GM10266 (cell line): ENCODE data around the gene AMZ1.

ENCODE experiments used
- DNase-seq: peaks from one replicate; pipeline ENCODE4 v3.0.0; 2012; ENCODE audit errors: extremely low spot score
- TF ChIP-seq, protein P1 (sequence below): IDR thresholded peaks from 2 replicates; pipeline ENCODE4 v1.5.1; 2012; ENCODE audit warnings: mild to moderate bottlenecking, low read depth; ENCODE audit not compliant: control insufficient read depth, insufficient read depth; ENCODE audit errors: missing control alignments

Gene AMZ1

DNA sequence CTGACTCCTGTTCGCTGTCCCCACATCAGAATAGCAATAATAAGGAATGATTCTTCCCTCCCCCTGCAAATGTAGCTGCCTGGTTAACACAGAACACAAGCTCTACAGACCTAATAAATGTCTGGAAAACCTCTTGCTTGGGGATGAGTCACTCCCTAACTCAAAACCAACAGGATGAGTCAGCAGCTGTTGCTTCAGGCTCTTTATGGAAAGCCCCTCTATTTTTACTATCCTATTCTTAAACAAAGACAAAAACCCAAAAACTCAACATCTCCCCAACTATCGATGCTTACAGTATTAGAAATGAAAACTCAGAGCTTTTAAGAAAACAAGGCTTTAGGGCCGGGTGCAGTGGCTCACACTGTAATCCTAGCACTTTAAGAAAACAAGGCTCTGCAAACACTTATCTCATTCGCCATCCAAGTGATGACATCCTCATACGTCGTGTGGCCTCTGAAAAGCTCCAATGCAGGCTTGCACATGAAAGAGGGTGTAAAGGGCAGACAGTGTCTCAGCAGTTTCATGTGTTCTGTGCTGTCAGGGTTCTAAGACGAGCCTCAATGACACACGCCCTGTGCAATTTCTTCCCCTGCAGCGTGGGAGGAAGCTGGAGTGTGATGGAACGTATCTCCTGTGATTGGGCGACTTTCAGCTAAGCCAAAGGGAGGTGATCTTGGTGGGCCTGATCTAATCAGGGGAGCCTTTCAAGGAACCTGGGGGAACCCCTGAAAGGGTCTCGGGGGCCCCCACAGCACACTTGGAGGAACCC is 70.1 kb downstream of the AMZ1 start:
- TF ChIP-seq, protein P1, sequence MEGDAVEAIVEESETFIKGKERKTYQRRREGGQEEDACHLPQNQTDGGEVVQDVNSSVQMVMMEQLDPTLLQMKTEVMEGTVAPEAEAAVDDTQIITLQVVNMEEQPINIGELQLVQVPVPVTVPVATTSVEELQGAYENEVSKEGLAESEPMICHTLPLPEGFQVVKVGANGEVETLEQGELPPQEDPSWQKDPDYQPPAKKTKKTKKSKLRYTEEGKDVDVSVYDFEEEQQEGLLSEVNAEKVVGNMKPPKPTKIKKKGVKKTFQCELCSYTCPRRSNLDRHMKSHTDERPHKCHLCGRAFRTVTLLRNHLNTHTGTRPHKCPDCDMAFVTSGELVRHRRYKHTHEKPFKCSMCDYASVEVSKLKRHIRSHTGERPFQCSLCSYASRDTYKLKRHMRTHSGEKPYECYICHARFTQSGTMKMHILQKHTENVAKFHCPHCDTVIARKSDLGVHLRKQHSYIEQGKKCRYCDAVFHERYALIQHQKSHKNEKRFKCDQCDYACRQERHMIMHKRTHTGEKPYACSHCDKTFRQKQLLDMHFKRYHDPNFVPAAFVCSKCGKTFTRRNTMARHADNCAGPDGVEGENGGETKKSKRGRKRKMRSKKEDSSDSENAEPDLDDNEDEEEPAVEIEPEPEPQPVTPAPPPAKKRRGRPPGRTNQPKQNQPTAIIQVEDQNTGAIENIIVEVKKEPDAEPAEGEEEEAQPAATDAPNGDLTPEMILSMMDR: no peak
- peak; percentile 73 for DNase-seq

DNA sequence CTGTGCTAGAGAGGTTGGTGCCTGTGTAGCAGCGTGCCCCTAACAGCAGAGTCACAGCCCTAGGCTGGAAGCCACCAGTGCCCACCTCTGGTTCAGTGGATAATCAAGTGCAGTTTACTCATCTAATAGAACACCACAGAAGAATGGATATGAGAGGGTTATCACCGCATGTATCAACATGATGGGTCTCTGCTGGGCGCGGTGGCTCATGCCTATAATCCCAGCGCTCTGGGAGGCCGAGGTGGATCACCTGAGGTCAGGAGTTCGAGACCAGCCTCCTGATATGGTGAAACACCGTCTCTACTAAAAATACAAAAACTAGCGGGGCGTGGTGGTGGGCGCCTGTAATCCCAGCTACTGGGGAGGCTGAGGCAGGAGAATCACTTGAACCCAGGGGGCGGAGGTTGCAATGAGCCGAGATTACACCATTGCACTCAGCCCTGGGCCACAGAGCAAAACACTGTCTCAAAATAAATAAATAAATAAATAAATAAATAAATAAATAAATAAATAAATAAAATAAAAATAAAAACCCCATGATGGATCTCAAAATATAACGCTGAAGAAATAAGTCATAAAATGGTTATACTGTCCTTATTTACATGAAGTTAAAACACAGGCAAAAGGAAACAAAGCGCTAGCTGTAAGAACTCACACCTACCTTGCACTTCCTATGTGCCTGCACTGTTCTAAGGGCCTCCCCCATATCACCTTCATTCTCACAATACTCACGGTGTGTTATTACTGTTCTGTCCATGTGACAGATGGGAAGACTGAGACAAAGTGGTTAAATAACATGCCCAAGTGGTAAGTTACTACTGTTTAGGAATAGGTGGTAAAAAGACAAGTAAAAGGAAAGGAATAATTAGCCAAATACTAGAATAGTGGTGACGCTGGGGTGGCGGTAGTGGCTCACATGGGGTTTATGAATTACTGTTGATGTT is 70.9 kb downstream of the AMZ1 start:
- DNase-seq: no peak
- TF ChIP-seq, protein P1: no peak

DNA sequence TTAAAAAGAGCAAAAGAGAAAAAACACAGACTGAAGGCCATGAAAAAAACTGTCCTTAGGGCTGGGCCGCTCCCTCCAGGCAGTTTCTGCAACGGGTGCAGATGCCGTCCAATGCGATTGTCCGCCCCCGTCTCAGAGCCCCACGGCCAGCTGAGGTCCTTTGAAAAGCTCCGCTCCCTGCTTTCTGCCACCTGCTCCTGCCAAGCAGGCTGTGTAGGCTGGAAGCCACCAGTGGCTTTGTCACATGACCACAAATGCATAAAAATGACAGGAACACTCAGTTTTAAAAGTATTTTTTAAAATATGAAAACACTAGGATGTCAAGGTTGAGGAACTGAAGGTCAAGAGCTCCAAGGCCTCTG is 71.7 kb downstream of the AMZ1 start:
- TF ChIP-seq, protein P1: no peak
- DNase-seq: no peak

DNA sequence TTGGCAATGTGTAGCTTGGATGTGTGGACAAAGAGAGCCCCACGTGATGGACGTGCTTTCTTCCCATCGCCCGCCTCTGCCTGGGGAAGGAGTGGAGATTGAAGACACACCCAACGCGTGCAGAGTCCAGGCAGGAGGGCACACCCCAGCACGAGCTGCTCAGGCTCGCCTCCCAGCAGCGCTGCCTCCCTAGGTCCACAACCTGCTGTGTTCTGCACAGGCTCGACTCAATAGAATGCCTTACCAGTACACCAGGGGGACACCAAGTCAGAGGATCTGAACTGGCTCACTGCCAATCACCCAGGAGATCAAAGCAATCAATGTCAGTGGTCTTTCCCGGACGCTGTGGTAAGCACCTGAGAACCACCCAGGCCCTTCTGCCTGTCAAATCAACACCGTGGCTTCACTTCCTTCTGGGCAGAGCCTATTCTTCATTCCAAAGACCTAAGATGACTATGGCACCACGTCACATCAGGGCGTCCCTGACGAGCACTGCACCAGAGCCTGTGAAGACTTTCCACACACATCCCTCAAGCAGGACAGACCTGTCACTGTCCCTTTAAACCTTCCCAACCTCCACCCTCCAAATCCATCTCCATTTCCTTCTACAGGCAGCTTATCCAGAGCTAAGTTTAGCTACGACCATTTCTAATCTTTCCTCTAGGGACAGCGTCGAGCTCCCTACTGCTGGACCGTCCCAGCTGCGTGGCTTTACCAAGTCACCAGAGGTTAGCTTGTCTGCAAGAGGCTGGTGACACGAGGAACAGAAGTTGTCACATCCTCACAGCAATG is 72.3 kb downstream of the AMZ1 start:
- TF ChIP-seq, protein P1: no peak
- DNase-seq: no peak

DNA sequence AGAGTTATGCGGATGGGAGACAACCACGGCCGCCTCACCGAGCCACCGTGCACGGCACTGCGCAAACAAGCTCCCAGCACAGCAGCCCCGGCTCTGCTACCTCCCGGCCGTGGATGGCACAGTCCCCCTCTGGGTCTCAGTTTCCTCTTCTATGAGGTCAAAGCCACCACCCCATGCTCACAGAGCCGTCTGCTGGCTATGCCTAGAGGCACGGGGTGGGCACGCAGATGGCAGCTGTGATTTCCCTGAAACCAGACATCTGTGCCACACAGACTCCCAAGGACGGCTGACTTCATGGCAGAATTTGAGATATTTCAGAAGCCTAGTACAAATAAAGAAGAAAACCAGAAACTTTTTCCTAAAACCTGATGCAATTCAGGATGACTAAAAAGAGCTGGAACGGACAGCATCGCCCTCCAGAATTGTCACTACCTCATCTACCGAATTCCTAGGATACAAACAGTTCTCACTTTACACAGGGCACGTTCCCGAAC is 73.2 kb downstream of the AMZ1 start:
- no peak for DNase-seq
- TF ChIP-seq, protein P1: no peak

DNA sequence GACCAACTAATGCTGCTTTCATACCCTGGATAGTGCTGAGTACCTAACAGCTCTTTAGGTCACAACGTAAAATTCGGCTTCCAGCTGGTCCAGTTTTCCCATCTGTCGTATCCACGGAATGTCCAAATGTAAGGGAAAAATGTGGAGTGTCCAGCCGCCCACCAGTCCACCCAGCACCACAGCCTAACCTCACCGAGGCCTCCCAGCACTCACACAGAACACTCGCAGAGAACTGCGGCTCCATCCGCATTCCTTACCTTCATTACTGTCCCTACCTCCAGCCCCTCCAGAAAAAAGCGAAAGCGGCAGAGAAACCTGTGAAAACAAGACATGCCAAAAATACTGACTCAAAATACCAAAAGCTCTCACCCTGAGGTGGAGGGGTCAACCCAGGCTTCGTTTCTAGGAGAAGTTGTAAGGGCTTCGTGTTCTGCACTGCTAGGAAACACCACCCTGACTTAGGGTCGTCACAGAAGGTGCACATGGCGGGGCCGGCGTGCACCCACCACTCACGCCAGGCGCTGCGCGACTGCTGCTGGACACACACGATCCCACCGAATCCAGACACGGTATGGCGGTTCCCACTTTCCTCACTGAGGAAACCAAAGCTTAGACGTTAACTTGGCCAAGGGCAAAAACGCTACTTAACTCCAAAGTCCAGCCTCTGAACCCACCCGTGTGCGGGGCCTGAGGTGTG is 73.9 kb downstream of the AMZ1 start:
- no peak for DNase-seq
- TF ChIP-seq, protein P1: no peak
